H7 (cell line): ENCODE measurements around the gene NAMPT. TPM values are rescaled to one million over a fixed set of nuclear protein-coding genes. Genes with fewer than 3 reads are reported as not detected.
"Not testable (repeated sequence)": the region's sequence is repeated elsewhere in the genome, so short reads cannot be mapped to it uniquely, and the experiment has no call there.

ENCODE experiments used
- DNase-seq: peaks from one replicate; pipeline ENCODE4 v3.0.0; 2012
- H3K27me3 ChIP-seq: 2 replicates; pipeline ENCODE4 v1.6.0; 2011; ENCODE audit warnings: mild to moderate bottlenecking, low read length; ENCODE audit not compliant: control insufficient read depth, insufficient read depth
- H3K36me3 ChIP-seq: replicated peaks from 2 replicates; pipeline ENCODE4 v1.5.1; 2011; ENCODE audit warnings: low read length; ENCODE audit not compliant: control insufficient read depth, insufficient read depth
- H3K4me3 ChIP-seq: 2 replicates; pipeline ENCODE4 v1.5.1; 2011; ENCODE audit warnings: low read depth, mild to moderate bottlenecking, control low read depth, low read length, moderate library complexity; ENCODE audit not compliant: insufficient read depth
- total RNA-seq: library from RNA; depleted of rRNA; stranded (reverse); fragments of >200 nt; shearing (Covaris generic); gene quantifications from 2 replicates; pipeline ENCODE4 v1.2.3, GENCODE V29; 2014

Gene NAMPT
- total RNA-seq, 1 experiment from 2014 or later: 59.5 TPM

DNA sequence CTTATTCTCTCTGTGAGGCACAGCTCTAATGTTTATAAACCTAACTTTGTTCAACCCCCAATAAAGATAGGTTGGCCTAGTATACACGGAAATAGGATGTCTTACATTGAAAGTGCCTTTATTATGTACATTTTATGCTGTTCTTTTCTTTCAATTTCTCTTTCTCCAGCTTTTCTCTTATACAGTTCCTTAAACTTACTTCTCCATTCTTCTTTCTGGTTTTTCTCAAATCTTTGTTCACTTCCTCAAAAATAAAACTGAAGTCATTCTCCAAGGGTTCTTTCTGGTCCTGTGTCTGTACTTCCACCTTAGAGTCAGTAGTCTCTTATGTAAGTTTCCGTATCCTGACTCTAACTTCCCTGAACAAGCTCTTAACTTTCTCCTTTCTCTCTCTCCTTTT lies 29.2 kb upstream of the NAMPT start:
- no peak for DNase-seq
- Histone ChIP-seq H3K36me3 (no peaks in the 10 kb centered on the region), H3K4me3 (no peak overlapping the region), H3K27me3 (no peaks in the 10 kb centered on the region)

DNA sequence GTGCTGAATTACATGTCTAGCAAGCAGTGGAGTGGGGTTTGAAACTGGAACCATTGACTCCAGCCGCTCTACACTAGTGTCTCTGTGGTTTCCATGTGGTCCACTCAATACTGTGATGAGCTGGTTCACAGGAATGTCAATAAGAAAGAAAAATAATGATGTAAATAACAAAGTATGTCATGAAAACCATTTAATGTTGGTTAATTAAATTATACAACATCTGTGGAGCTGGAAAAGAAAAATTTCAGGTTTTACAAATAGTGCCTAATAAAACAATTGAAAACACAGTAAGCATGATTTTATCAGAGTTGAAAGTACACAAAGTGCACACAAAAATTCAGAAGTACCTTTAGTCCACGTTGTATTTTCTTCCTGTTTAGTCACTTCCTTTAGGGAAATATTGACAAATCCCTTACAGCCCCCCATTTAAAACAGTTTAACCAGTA lies 28.7 kb upstream of the NAMPT start:
- no peaks in the 10 kb centered on the region for H3K36me3 ChIP-seq
- H3K4me3 ChIP-seq: no peak overlapping the region
- no peaks in the 10 kb centered on the region for H3K27me3 ChIP-seq
- no peak for DNase-seq

- Histone ChIP-seq H3K27me3 (no peaks in the 10 kb centered on the region), H3K36me3 (no peaks in the 10 kb centered on the region), H3K4me3 (no peak overlapping the region)
- no peak for DNase-seq
These were observed 28.1 kb upstream of the NAMPT start for GRCh38 chr7:106312906-106313305.

- Histone ChIP-seq H3K36me3 (no peaks in the 10 kb centered on the region), H3K4me3 (no peak overlapping the region), H3K27me3 (no peaks in the 10 kb centered on the region)
- DNase-seq: no peak
These were observed 27.5 kb upstream of the NAMPT start for GRCh38 chr7:106312099-106312871.

GRCh38 chr7:106309362-106309761 lies 24.6 kb upstream of the NAMPT start:
- Histone ChIP-seq H3K36me3 (no peaks in the 10 kb centered on the region), H3K27me3 (no peaks in the 10 kb centered on the region), H3K4me3 (no peak overlapping the region)
- no peak for DNase-seq

DNA sequence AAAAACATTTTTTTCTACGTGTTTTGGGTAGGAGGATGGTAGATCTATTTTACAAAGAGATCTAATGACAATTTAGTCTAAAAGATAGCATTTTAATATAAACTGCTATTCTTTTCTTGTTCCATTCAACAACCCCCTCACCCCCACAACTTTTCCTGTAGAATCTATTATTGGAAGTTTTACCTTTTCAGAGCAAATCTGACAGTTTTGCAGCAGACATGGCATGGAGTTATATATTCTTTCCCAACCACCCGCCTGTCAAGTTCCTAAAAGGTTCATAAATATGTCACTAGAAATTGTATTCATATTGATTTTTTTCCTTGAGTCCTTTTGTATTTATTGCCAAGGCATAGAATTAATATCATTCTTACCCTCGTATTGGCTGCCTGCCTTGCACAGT lies 21.5 kb upstream of the NAMPT start:
- Histone ChIP-seq H3K36me3 (no peaks in the 10 kb centered on the region), H3K27me3 (no peaks in the 10 kb centered on the region)
- DNase-seq: no peak

GRCh38 chr7:106305732-106306131 lies 20.9 kb upstream of the NAMPT start:
- no peak overlapping the region for H3K4me3 ChIP-seq
- H3K36me3 ChIP-seq: no peaks in the 10 kb centered on the region
- no peaks in the 10 kb centered on the region for H3K27me3 ChIP-seq
- no peak for DNase-seq

More for the DNA sequence above, 21.5 kb upstream of the NAMPT start:
- H3K4me3 ChIP-seq: no peak overlapping the region

DNA sequence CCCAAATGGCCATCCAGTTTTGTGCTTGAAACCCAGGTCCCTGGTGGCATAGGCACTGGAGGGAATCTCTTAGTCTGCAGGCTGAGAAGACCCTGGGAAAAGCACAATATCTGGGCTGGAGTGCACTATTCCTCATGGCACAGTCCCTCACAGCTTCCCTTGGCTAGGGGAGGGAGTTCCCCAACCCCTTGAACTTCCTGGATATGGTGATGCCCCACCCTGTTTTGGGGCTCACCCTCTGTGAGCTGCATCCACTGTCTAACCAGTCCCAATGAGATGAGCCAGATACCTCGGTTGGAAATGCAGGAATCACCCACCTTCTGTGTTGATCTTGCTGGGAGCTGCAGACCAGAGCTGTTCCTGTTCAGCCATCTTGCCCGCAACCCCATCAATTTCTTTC lies 19.8 kb upstream of the NAMPT start:
- Histone ChIP-seq H3K27me3 (no peaks in the 10 kb centered on the region), H3K4me3 (no peak overlapping the region), H3K36me3 (no peaks in the 10 kb centered on the region)
- DNase-seq: no peak

DNA sequence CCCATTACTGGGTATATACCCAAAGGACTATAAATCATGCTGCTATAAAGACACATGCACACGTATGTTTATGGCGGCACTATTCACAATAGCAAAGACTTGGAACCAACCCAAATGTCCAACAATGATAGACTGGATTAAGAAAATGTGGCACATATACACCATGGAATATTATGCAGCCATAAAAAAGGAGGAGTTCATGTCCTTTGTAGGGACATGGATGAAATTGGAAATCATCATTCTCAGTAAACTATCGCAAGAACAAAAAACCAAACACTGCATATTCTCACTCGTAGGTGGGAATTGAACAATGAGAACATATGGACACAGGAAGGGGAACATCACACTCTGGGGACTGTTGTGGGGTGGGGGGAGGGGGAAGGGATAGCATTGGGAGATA lies 13.8 kb upstream of the NAMPT start:
- H3K4me3 ChIP-seq, DNase-seq, H3K27me3 ChIP-seq, H3K36me3 ChIP-seq: not testable (repeated sequence)

DNA sequence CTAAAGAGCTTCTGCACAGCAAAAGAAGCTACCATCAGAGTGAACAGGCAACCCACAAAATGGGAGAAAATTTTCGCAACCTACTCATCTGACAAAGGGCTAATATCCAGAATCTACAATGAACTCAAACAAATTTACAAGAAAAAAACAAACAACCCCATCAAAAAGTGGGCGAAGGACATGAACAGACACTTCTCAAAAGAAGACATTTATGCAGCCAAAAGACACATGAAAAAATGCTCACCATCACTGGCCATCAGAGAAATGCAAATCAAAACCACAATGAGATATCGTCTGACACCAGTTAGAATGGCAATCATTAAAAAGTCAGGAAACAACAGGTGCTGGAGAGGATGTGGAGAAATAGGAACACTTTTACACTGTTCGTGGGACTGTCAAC lies 13.4 kb upstream of the NAMPT start:
- not testable (repeated sequence) for DNase-seq, H3K4me3 ChIP-seq, H3K27me3 ChIP-seq, H3K36me3 ChIP-seq

GRCh38 chr7:106294334-106294733 lies 9.6 kb upstream of the NAMPT start:
- no peaks in the 10 kb centered on the region for H3K36me3 ChIP-seq
- no peak overlapping the region for H3K4me3 ChIP-seq

GRCh38 chr7:106291247-106291646 lies 6.5 kb upstream of the NAMPT start:
- DNase-seq: no peak
- no peaks in the 10 kb centered on the region for H3K36me3 ChIP-seq
- H3K27me3 ChIP-seq: no peaks in the 10 kb centered on the region
- no peak overlapping the region for H3K4me3 ChIP-seq

More at GRCh38 chr7:106294334-106294733, 9.6 kb upstream of the NAMPT start:
- DNase-seq: no peak
- no peaks in the 10 kb centered on the region for H3K27me3 ChIP-seq

GRCh38 chr7:106290319-106290718 lies 5.5 kb upstream of the NAMPT start:
- no peak for DNase-seq
- no peaks in the 10 kb centered on the region for H3K27me3 ChIP-seq
- no peaks in the 10 kb centered on the region for H3K36me3 ChIP-seq
- no peak overlapping the region for H3K4me3 ChIP-seq

- DNase-seq: no peak
- H3K27me3 ChIP-seq: no peaks in the 10 kb centered on the region
- H3K36me3 ChIP-seq: no peaks in the 10 kb centered on the region
- no peak overlapping the region for H3K4me3 ChIP-seq
These were observed 5.1 kb upstream of the NAMPT start for GRCh38 chr7:106289848-106290247.

- Histone ChIP-seq H3K36me3 (no peaks in the 10 kb centered on the region), H3K27me3 (no peaks in the 10 kb centered on the region), H3K4me3 (no peak overlapping the region)
- DNase-seq: no peak
These were observed 3.5 kb upstream of the NAMPT start for GRCh38 chr7:106288263-106288662.

- Histone ChIP-seq H3K4me3 (no peak overlapping the region), H3K27me3 (no peaks in the 10 kb centered on the region), H3K36me3 (no peaks in the 10 kb centered on the region)
- DNase-seq: no peak
These were observed 3.0 kb upstream of the NAMPT start for GRCh38 chr7:106287786-106288185.
